WI38 (cell line): ENCODE data around the gene SMCHD1.

ENCODE experiments used
- H3K4me3 ChIP-seq: 2 replicates; pipeline ENCODE4 v1.5.1; 2011; ENCODE audit warnings: low read depth, mild to moderate bottlenecking, control low read depth, low read length
- CTCF ChIP-seq: IDR thresholded peaks from 2 replicates; pipeline ENCODE4 v1.5.1; 2012; ENCODE audit warnings: low read depth, mild to moderate bottlenecking, control low read depth, low read length

SMCHD1 gene

DNA sequence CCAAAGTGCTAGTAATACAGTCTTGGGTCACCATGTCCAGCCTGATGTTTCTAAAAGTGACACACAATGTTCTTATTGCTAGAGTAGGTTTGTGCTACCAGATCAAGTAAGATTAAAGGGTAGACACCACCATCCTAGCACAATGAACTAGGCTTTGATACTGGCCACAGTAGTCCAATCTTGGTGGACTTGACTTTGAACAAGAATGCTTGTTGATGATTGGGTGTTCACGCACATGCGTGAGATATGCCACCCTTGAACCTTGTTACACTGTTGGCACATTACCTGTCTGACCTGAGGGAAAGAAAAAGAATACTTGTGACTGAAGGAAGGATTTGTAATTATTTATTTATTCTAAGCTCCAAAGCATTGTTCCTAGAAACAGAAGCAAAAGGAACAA, 119.1 kb downstream of the SMCHD1 start:
- no peak overlapping the region for H3K4me3 ChIP-seq
- no peak for TF ChIP-seq CTCF

- H3K4me3 ChIP-seq: no peak overlapping the region
- TF ChIP-seq CTCF: no peak
These were observed 121.1 kb downstream of the SMCHD1 start for GRCh38 chr18:2776601-2777000.

DNA sequence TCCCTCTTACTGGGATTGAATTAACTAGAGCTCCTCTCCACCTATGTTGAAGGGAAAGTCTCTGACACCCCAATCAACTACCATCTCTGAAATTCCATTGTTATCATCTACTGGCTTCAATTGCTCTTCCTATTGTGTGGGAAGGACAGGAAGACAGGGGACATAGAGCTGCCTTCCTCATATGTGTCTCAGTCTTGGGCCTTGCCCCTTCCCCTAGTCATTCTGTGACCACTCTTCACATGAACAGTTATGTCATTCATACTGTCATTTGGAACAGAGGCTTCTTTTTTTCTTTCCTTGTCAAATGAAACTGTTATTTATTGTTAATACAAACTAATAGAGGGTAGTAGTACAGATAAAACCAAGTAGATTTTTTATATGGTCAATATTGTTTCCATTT, 121.7 kb downstream of the SMCHD1 start:
- TF ChIP-seq CTCF: no peak
- no peak overlapping the region for H3K4me3 ChIP-seq

GRCh38 chr18:2780750-2781149, 125.2 kb downstream of the SMCHD1 start:
- TF ChIP-seq CTCF: no peak
- H3K4me3 ChIP-seq: no peak overlapping the region

- no peak for TF ChIP-seq CTCF
- H3K4me3 ChIP-seq: no peak overlapping the region
These were observed 131.7 kb downstream of the SMCHD1 start for GRCh38 chr18:2787225-2787624.

GRCh38 chr18:2792395-2792794, 136.9 kb downstream of the SMCHD1 start:
- H3K4me3 ChIP-seq: no peak overlapping the region
- no peak for TF ChIP-seq CTCF

DNA sequence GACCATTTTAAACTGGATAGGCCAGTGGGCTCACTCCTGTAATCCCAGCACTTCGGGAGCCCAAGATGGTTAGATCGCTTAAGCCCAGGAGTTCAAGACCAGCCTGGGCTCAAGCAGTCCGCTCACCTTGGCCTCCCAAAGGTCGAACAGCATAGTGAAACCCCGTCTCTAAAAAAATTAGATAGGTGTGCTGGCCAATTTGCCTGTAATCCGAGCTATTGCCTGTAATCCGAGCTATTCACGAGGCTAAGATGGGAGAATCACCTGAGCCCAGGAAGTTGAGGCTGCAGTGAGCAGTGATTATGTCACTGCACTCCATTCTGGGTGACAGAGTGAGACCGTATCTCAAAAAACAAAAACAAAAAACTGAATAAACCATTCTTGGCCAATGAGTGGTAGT, 138.6 kb downstream of the SMCHD1 start:
- H3K4me3 ChIP-seq: no peak overlapping the region
- no peak for TF ChIP-seq CTCF
